ENCODE results near the gene ZNF850. TPM values are rescaled to one million over a fixed set of nuclear protein-coding genes. Genes with fewer than 3 reads are reported as not detected.

Gene ZNF850
- total and polyA plus RNA-seq, 2 of the 13 experiments (the other 11 are each of a cell fraction or from before 2014, with no cell fraction given): 0.78 to 6.6 TPM

DNA sequence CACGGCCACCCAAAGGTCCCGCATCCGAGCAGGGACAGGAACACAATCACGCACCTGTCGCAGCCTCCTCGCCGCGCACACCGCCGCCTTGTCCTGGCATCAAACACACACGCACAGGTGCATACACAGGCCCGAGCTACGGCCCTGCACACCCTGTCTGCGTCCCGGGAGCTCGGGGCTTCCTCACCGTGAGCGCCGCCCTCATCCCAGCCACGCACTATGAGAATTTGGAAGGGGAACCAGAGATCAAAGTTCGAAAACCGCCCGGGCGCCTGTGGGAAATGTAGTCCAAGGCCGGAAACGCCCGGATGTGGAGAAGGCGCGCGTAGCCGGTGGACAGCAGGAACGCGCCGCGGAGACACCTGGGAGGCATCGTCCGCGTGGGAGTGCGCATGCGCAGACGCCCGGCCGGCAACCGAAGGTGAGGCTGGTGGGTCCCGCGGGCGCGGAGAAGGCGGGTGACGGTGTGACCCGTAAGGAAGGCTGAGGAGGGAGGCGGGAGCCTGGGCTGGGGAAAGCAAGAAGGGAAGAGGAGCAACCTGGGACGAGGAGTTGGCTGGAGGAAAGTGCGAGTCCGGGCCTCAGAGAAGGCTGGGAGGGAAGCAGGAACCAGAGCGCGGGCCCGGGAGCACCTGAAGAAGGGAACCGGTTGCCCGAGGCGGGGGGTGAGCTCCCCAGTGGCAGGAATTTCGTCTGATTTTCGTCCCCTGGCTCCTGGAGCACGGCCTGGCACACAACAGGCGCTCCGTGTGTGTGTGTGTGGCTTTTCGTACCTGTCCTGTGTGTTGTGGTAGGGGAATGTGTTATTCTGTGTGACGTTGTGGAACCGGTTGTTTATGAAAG, 85.2 kb downstream of the ZNF850 start, which contains the start of gene ZNF567 (continued):
- TF ChIP-seq ZNF3 (CRISPR knock-in tag; IDR thresholded peaks at IDR 0.05): no peak
- no peak for TF ChIP-seq NFIB (CRISPR knock-in tag; IDR thresholded peaks at IDR 0.05; ENCODE audit: borderline replicate concordance)
- TF ChIP-seq ZFP36L1 (CRISPR knock-in tag; IDR thresholded peaks at IDR 0.05): no peak
- TF ChIP-seq ZFP82 (CRISPR knock-in tag; IDR thresholded peaks at IDR 0.05; ENCODE audit: borderline replicate concordance): no peak
- TF ChIP-seq, protein P1, sequence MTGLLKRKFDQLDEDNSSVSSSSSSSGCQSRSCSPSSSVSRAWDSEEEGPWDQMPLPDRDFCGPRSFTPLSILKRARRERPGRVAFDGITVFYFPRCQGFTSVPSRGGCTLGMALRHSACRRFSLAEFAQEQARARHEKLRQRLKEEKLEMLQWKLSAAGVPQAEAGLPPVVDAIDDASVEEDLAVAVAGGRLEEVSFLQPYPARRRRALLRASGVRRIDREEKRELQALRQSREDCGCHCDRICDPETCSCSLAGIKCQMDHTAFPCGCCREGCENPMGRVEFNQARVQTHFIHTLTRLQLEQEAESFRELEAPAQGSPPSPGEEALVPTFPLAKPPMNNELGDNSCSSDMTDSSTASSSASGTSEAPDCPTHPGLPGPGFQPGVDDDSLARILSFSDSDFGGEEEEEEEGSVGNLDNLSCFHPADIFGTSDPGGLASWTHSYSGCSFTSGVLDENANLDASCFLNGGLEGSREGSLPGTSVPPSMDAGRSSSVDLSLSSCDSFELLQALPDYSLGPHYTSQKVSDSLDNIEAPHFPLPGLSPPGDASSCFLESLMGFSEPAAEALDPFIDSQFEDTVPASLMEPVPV (CRISPR knock-in tag; IDR thresholded peaks at IDR 0.05): no peak; the same call in 1 of the 2 replicates
- TF ChIP-seq, protein P2, sequence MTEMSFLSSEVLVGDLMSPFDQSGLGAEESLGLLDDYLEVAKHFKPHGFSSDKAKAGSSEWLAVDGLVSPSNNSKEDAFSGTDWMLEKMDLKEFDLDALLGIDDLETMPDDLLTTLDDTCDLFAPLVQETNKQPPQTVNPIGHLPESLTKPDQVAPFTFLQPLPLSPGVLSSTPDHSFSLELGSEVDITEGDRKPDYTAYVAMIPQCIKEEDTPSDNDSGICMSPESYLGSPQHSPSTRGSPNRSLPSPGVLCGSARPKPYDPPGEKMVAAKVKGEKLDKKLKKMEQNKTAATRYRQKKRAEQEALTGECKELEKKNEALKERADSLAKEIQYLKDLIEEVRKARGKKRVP (CRISPR knock-in tag; IDR thresholded peaks at IDR 0.05): peak in 1 of 2 experiments; percentile 52; a peak in 2 of 4 replicates
- TF ChIP-seq JUN (CRISPR knock-in tag; IDR thresholded peaks at IDR 0.05): 0 out of 2 replicates have a peak, but pooled peaks have one; percentile 11
- TF ChIP-seq, protein P3, sequence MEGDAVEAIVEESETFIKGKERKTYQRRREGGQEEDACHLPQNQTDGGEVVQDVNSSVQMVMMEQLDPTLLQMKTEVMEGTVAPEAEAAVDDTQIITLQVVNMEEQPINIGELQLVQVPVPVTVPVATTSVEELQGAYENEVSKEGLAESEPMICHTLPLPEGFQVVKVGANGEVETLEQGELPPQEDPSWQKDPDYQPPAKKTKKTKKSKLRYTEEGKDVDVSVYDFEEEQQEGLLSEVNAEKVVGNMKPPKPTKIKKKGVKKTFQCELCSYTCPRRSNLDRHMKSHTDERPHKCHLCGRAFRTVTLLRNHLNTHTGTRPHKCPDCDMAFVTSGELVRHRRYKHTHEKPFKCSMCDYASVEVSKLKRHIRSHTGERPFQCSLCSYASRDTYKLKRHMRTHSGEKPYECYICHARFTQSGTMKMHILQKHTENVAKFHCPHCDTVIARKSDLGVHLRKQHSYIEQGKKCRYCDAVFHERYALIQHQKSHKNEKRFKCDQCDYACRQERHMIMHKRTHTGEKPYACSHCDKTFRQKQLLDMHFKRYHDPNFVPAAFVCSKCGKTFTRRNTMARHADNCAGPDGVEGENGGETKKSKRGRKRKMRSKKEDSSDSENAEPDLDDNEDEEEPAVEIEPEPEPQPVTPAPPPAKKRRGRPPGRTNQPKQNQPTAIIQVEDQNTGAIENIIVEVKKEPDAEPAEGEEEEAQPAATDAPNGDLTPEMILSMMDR (CRISPR knock-in tag; IDR thresholded peaks at IDR 0.05): 0 out of 2 replicates have a peak, but pooled peaks have one; percentile 3
- no peak for TF ChIP-seq GPBP1L1 (CRISPR knock-in tag; IDR thresholded peaks at IDR 0.05)
- TF ChIP-seq LCORL (IDR thresholded peaks at IDR 0.05): peak; percentile 76
- peak; percentile 97 for TF ChIP-seq LCORL (CRISPR knock-in tag; IDR thresholded peaks at IDR 0.05)
- peak; percentile 97 for TF ChIP-seq ZNF143 (CRISPR knock-in tag; IDR thresholded peaks at IDR 0.05)
- peak; percentile 37; the same call in 1 of the 2 replicates for TF ChIP-seq MXD3 (CRISPR knock-in tag; IDR thresholded peaks at IDR 0.05)
- peak; percentile 95 for TF ChIP-seq ZNF430 (CRISPR knock-in tag; IDR thresholded peaks at IDR 0.05)
- TF ChIP-seq LRRFIP1 (CRISPR knock-in tag; conservative IDR thresholded peaks at IDR 0.05): no peak
- TF ChIP-seq ZBTB34 (CRISPR knock-in tag; IDR thresholded peaks at IDR 0.05): no peak
- peak; percentile 51; the same call in 1 of the 2 replicates for TF ChIP-seq GATAD2A (CRISPR knock-in tag; IDR thresholded peaks at IDR 0.05)
- TF ChIP-seq POLR2AphosphoS2 (IDR thresholded peaks at IDR 0.05; ENCODE audit: low read depth, low read length): no peak
